Right atrium auricular region (tissue), 2 donors: ENCODE measurements around the gene PBOV1. TPM values are rescaled to one million over a fixed set of nuclear protein-coding genes. Genes with fewer than 3 reads are reported as not detected.

ENCODE experiments used
- DNase-seq: peaks from one replicate; pipeline ENCODE4 v3.0.0-alpha.2; 2019; ENCODE audit warnings: low spot score
- H3K27ac ChIP-seq, 2 donors: fragments of 200-600 bp; sonication (generic); 1 replicate in 1 of 2; 2 replicates in 1 of 2; pipeline ENCODE4 v1.5.1; 2016 to 2019
- H3K27me3 ChIP-seq, 2 donors: fragments of 200-600 bp; sonication (generic); one replicate each; pipeline versions ENCODE4 v1.5.1 to v1.6.0; 2017 to 2019
- H3K36me3 ChIP-seq: fragments of 200-600 bp; sonication (generic); one replicate; pipeline ENCODE4 v1.5.1; 2016
- H3K4me1 ChIP-seq, 2 donors: fragments of 200-600 bp; sonication (generic); one replicate each; pipeline versions ENCODE4 v1.5.1 to v1.6.0; 2017 to 2019
- H3K4me3 ChIP-seq, 2 donors: fragments of 200-600 bp; sonication (generic); 1 replicate in 1 of 2; 2 replicates in 1 of 2; pipeline ENCODE4 v1.5.1; 2017 to 2019; ENCODE audit warnings: mild to moderate bottlenecking in 1 of 2, moderate library complexity in 1 of 2
- H3K9me3 ChIP-seq, 2 donors: fragments of 200-600 bp; sonication (generic); one replicate each; pipeline ENCODE4 v1.5.1; 2019
- CTCF ChIP-seq, 2 donors: fragments of 200-600 bp; sonication (generic); IDR thresholded peaks; one replicate each; pipeline ENCODE4 v1.5.1; 2019; ENCODE audit warnings: antibody characterized with exemption in 2 of 2
- total RNA-seq, 2 donors: library from RNA; depleted of rRNA; stranded (reverse); fragments of >200 nt; gene quantifications; one replicate each; pipeline ENCODE4 v1.1.0, GENCODE V29; 2016

Gene PBOV1
- total RNA-seq, 2 donors from 2014 or later = not detected

GRCh38 chr6:138258197-138258596 lies 39.9 kb upstream of the PBOV1 start:
- no peak overlapping the region for H3K4me3 ChIP-seq
- DNase-seq = no peak
- no peaks in the 10 kb centered on the region for H3K4me1 ChIP-seq
- no peaks in the 10 kb centered on the region for H3K36me3 ChIP-seq
- no peaks in the 10 kb centered on the region for H3K9me3 ChIP-seq
- no peak overlapping the region for H3K27ac ChIP-seq
- H3K27me3 ChIP-seq = no peaks in the 10 kb centered on the region
- no peak for TF ChIP-seq CTCF (IDR thresholded peaks at IDR 0.05)

DNA sequence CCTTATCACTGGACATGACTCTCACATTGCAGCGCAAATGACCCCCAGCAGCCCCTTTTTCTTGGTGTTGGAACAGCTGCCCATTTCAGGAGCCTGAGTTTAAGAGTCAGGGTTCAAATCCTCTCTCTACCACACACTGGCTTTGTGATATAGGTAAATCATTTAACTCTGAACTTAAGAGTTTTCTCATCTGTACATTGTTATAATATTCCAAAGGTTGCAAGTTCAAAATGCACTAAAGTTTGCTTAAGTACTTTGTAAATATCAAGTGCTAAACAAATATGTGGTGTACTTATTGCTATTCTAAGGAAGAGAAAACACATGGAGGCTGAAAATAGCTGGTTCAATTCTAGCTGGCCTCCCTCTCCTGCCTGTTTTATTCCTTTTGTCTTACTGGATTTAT lies 39.3 kb upstream of the PBOV1 start:
- Histone ChIP-seq H3K27ac (no peak overlapping the region), H3K4me1 (no peaks in the 10 kb centered on the region), H3K36me3 (no peaks in the 10 kb centered on the region), H3K9me3 (no peaks in the 10 kb centered on the region), H3K27me3 (no peaks in the 10 kb centered on the region), H3K4me3 (no peak overlapping the region)
- no peak for TF ChIP-seq CTCF (IDR thresholded peaks at IDR 0.05)
- DNase-seq = no peak

DNA sequence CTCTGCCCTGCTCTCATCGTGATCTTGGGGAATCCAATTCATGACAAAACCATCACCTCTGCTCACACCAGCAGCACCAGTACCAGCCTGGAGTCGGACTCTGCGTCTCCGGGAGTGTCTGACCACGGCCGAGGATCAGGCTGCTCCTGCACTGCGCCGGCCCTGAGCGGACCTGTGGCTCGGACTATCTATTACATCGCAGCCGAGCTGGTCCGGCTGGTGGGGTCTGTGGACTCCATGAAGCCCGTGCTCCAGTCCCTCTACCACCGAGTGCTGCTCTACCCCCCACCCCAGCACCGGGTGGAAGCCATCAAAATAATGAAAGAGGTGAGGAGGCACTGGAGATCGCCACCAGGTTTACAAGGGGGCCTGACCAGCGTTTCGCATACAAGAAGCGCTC lies 37.2 kb upstream of the PBOV1 start:
- Histone ChIP-seq H3K4me3 (no peak overlapping the region), H3K4me1 (no peaks in the 10 kb centered on the region), H3K27ac (no peak overlapping the region), H3K36me3 (no peaks in the 10 kb centered on the region), H3K9me3 (no peaks in the 10 kb centered on the region), H3K27me3 (no peaks in the 10 kb centered on the region)
- TF ChIP-seq CTCF (IDR thresholded peaks at IDR 0.05) = no peak
- DNase-seq = no peak

GRCh38 chr6:138253731-138254130 lies 35.4 kb upstream of the PBOV1 start:
- H3K4me1 ChIP-seq = no peaks in the 10 kb centered on the region
- no peaks in the 10 kb centered on the region for H3K36me3 ChIP-seq
- DNase-seq = no peak
- no peak overlapping the region for H3K27ac ChIP-seq
- TF ChIP-seq CTCF (IDR thresholded peaks at IDR 0.05) = no peak
- no peak overlapping the region for H3K4me3 ChIP-seq
- no peaks in the 10 kb centered on the region for H3K9me3 ChIP-seq
- H3K27me3 ChIP-seq = no peaks in the 10 kb centered on the region

- peak; percentile 83 for DNase-seq
- TF ChIP-seq CTCF (IDR thresholded peaks at IDR 0.05) = no peak
Observed at GRCh38 chr6:138250513-138251247, 32.4 kb upstream of the PBOV1 start.

DNA sequence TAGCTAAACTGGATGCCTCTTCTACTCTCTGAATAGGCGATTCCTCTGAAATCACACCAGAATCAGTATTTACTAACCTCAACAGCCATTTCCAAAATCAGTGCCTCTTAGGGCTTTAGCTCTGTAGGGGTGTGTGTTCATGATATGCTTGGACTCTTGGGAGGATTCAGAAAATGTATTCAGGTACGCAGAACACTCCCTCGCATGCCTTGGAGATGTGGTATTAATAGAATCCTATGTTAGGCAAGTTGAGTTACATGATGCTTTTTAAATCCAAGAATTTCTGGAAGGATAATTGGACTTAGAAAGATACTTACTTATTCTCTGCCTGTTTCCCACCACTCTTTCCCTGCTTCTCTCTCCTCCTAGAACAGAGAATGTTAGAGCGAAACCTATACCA lies 31.8 kb upstream of the PBOV1 start:
- no peak overlapping the region for H3K27ac ChIP-seq

More at GRCh38 chr6:138250513-138251247, 32.4 kb upstream of the PBOV1 start:
- no peak overlapping the region for H3K27ac ChIP-seq
- no peak overlapping the region for H3K4me3 ChIP-seq
- H3K9me3 ChIP-seq = no peaks in the 10 kb centered on the region
- no peaks in the 10 kb centered on the region for H3K27me3 ChIP-seq
- H3K4me1 ChIP-seq = no peaks in the 10 kb centered on the region
- H3K36me3 ChIP-seq = no peaks in the 10 kb centered on the region

More for the DNA sequence above, 31.8 kb upstream of the PBOV1 start:
- Histone ChIP-seq H3K9me3 (no peaks in the 10 kb centered on the region), H3K27me3 (no peaks in the 10 kb centered on the region), H3K36me3 (no peaks in the 10 kb centered on the region), H3K4me1 (no peaks in the 10 kb centered on the region), H3K4me3 (no peak overlapping the region)
- DNase-seq = no peak
- no peak for TF ChIP-seq CTCF (IDR thresholded peaks at IDR 0.05)
